ENCODE measurements around the gene ASIP. TPM values are rescaled to one million over a fixed set of nuclear protein-coding genes. Genes with fewer than 3 reads are reported as not detected.
"Not testable (repeated sequence)": the region's sequence is repeated elsewhere in the genome, so short reads cannot be mapped to it uniquely, and the experiment has no call there.

The ASIP gene
- total RNA-seq, 1 donor from 2014 or later: not detected

DNA sequence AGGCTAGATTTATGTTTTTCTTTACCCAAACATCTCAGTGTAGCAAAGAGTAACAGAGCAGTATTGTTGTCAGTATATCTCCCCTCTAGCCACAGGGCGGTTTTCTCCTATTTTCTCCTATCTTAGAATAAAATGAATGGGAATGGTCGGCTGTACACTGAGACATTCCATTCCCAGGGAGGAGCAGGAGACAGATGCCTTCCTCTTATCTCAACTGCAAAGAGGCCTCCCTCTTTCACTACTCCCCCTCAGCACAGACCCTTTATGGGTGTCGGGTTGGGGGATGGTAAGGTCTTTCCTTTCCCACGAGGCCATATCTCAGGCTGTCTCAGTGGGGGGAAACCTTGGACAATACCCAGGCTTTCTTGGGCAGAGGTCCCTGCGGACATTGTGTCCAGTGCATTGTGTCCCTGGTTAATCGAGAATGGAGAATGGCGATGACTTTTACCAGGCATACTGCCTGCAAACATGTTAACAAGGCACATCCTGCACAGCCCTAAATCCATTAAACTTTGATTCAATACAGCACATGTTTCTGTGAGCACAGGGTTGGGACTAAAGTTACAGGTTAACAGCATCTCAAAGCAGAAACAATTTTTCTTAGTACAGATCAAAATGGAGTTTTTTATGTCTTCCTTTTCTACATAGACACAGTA is 11.3 kb downstream of the ASIP start:
- intact Hi-C loops (cut with micrococcal nuclease); H3K27ac Mint-ChIP-seq; DNase-seq; H3K36me3 Mint-ChIP-seq (ENCODE audit: low read depth); H3K27me3 Mint-ChIP-seq; H3K9me3 Mint-ChIP-seq; H3K4me3 Mint-ChIP-seq: not testable (repeated sequence)
- H3K4me1 Mint-ChIP-seq: peaks cover 12% of the 10 kb centered on the region

DNA sequence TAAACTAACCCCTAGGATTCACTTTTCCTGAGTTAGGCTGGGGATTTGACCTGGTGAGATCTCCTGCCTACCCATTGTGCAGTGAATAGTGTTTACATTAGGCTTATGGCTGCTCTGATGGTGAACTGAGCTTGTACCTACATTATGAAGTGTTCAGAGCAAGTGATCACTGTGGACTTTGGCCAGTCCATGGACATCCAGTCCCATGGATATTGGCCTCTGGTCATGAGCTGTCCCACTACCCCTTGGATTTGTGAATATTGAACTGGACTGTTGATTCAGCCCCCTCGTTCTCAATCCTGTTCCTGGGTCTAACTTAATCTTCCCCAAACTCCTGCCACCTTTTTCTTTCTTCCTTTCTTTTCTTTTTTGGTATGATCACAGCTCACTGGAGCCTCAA is 13.8 kb downstream of the ASIP start:
- Mint-ChIP-seq H3K36me3 (ENCODE audit: low read depth) (no peaks in the 10 kb centered on the region), H3K27me3 (no peaks in the 10 kb centered on the region), H3K4me3 (no peak overlapping the region), H3K9me3 (no peaks in the 10 kb centered on the region), H3K4me1 (peaks cover under 1% of the 10 kb centered on the region), H3K27ac (no peak overlapping the region)
- intact Hi-C loops (cut with micrococcal nuclease): no loop called here
- no peak for DNase-seq

DNA sequence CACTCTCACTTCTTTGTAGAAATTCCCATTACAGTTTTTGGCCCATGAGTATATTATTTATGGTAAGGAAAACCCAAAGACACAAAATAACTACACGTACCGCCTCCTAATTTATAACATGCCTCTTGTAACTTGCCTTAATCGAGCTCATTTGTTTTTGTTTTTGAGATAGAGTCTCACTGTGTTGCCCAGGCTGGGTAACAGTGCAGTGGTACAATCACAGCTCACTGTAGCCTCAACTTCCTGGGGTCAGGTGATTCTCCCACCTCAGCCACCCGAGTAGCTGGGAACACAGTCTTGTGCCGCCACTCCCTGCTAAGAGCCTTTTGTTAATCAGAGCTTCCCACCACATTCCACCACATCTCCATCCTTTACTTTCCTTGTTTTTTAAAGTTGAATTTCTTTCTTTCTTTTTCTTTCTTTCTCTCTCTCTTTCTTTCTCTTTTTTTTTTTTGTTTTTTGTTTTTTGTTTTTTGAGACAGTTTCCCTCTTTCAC is 15.5 kb downstream of the ASIP start:
- Mint-ChIP-seq H3K4me3 (no peak overlapping the region), H3K27me3 (no peaks in the 10 kb centered on the region), H3K4me1 (no peaks in the 10 kb centered on the region), H3K27ac (no peak overlapping the region), H3K36me3 (ENCODE audit: low read depth) (no peaks in the 10 kb centered on the region), H3K9me3 (no peaks in the 10 kb centered on the region)
- intact Hi-C loops (cut with micrococcal nuclease): no loop called here
- no peak for DNase-seq

DNA sequence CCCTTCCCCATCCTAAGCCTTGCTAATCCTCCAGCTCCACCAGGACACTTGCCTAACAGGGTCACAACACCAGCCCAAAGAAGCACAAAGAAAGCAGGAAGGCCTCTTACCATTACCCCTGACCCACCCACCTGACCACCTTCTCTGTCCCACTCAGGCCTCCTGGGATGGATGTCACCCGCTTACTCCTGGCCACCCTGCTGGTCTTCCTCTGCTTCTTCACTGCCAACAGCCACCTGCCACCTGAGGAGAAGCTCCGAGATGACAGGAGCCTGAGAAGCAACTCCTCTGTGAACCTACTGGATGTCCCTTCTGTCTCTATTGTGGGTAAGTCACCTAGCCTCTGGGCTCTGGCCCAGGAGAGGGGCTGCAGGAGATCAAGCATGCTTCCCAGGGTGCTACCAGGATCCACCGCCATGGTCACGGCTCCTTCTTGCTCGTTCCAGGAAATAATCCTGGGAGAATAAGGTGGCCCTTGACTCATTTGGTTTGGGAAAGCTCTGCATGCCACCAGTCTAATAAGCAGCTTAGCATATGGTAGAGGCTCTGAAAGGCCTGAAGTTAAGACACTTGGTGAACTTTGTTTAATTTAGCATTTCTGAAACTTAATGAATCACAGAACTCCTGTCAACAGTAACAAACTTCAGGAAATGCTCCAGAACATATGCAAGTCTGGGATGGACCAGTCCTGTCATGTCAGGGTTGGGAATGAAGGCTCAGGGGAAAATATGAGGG is 19.2 kb downstream of the ASIP start:
- no peak for DNase-seq
- intact Hi-C loops (cut with micrococcal nuclease): no loop called here

DNA sequence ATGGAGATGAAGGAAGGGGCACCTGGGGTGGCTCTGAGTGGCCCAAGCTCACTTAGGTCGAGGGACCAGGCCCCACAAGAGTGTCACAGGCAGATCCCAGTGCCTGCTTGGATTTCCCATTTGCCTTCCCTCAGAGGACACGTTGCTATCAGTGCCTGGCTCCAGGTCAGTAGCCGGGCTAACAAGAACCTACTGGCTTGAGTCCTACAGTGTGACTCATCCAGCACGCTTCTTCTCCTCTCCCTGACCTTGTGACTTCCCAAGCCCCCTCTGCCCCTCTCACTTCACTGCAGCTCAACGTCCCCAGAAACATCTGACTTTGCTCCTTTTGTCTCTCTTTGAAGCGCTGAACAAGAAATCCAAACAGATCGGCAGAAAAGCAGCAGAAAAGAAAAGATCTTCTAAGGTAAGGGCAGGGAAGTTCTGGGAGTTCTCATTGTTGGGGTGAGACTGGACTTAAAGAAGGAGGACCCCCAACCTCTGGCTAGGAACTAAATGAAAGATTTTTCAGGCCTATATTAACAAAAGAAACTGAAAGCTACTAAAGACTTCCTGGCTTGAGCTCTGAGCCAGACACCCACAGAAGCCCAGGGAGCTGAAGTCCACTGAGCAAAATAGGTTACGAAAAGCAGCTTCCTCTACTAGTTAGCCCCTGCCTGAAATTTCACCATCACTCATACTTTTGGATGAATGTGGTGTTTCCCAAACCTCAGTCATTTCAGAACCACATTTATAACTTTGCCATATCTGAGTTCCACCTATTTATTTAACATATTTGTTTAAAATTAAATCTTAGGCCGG is 21.5 kb downstream of the ASIP start:
- Mint-ChIP-seq H3K9me3 (no peaks in the 10 kb centered on the region), H3K36me3 (ENCODE audit: low read depth) (peaks cover 2% of the 10 kb centered on the region), H3K4me1 (peaks cover 6% of the 10 kb centered on the region), H3K4me3 (no peak overlapping the region), H3K27me3 (no peaks in the 10 kb centered on the region), H3K27ac (no peak overlapping the region)
- intact Hi-C loops (cut with micrococcal nuclease): no loop called here
- no peak for DNase-seq

More for the DNA sequence above, 19.2 kb downstream of the ASIP start:
- Mint-ChIP-seq H3K27me3 (no peaks in the 10 kb centered on the region), H3K36me3 (ENCODE audit: low read depth) (peaks cover 2% of the 10 kb centered on the region), H3K4me1 (peaks cover 6% of the 10 kb centered on the region), H3K27ac (no peak overlapping the region), H3K4me3 (no peak overlapping the region), H3K9me3 (no peaks in the 10 kb centered on the region)

DNA sequence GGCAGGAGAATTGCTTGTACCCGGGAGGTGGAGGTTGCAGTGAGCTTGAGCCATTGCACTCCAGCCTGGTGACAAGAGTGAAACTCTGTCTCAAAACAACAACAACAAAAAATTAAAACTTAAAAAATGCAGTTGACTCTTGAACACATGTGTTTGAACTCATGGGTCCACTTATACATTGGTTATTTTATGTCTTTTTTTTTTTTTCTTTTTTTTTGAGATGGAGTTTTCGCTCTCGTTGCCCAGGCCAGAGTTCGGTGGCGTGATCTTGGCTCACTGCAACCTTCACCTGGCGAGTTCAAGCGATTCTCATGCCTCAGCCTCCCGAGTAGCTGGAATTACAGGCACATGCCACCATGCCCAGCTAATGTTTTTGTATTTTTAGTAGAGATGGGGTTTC is 22.2 kb downstream of the ASIP start:
- H3K27me3 Mint-ChIP-seq; H3K4me3 Mint-ChIP-seq; intact Hi-C loops (cut with micrococcal nuclease); H3K4me1 Mint-ChIP-seq; H3K27ac Mint-ChIP-seq; DNase-seq; H3K9me3 Mint-ChIP-seq; H3K36me3 Mint-ChIP-seq (ENCODE audit: low read depth): not testable (repeated sequence)

DNA sequence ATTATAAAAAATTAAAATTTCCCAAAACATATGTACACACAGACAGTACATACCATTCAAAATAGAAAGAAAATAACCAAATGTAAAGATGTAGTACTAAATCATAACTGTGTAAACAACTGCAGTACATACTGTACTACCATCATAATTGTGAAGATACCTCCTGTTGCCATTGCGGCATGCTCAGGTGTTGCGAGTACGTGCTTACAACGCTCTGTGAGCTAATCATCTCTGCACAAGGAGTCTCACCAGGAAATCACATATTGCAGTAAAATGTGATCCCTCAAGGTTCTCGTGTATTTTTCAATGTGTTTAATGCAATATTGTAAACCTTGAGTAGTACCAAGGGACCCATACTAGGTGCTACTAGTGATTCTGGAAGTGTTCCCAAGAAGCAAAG is 22.9 kb downstream of the ASIP start:
- Mint-ChIP-seq H3K27ac (no peak overlapping the region), H3K27me3 (no peaks in the 10 kb centered on the region), H3K4me3 (no peak overlapping the region), H3K4me1 (peaks cover 9% of the 10 kb centered on the region), H3K9me3 (no peaks in the 10 kb centered on the region), H3K36me3 (ENCODE audit: low read depth) (peaks cover 4% of the 10 kb centered on the region)
- intact Hi-C loops (cut with micrococcal nuclease): no loop called here
- no peak for DNase-seq

DNA sequence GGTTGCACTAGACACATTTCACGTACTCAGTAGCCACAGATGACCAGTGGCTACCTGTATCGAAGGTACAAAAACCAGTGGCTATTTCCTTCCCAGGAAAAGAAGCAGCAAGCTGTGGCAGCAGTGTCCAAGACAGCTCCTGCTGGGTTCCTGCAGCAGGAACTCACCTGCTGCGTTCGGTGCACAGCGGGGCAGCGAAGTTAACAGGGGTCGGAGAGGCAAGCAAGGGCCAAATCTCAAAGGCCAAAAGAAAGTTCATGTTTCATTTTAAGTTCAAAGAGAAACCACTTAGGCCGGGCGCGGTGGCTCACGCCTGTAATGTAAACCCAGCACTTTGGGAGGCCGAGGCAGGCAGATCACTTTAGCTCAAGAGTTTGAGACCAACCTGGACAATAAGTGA is 26.9 kb downstream of the ASIP start:
- H3K27me3 Mint-ChIP-seq: no peaks in the 10 kb centered on the region
- no peak overlapping the region for H3K27ac Mint-ChIP-seq
- H3K4me3 Mint-ChIP-seq: peak overlapping the region; percentile 43
- H3K9me3 Mint-ChIP-seq: no peaks in the 10 kb centered on the region
- peaks cover 7% of the 10 kb centered on the region for H3K36me3 Mint-ChIP-seq (ENCODE audit: low read depth)
- DNase-seq: no peak
- intact Hi-C loops (cut with micrococcal nuclease): no loop called here
- peaks cover 8% of the 10 kb centered on the region for H3K4me1 Mint-ChIP-seq

DNA sequence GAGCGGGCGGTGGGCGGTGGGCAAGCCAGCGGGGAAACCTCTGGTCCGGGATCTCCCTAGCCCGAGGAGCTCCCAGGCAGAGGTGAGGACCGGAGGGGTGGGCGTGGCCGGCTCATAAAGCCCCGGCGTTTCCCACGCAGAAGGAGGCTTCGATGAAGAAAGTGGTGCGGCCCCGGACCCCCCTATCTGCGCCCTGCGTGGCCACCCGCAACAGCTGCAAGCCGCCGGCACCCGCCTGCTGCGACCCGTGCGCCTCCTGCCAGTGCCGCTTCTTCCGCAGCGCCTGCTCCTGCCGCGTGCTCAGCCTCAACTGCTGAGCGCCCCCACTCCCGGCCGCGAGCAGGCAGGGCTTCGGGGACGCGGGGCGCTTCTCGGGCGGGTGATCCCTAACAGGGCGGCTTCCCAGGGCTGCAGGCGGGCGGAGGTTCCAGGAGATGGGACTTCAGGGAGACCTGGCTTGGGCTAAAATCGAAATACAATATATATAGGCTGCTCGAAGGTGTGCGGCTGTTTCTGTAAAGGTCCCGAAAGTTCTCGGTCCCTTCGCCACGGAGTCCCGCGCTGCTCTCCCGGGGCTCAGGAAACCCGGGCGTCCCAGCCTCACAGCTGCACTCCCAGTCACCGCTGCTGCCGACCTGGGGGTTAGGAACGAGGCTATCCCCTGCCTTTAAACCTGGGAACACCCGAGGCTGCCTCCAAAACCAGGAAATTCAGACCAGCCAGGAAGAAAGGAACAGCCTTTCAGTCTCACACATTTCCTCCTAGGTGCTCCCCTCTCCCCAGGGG is 27.8 kb downstream of the ASIP start:
- Mint-ChIP-seq H3K4me1 (peaks cover 8% of the 10 kb centered on the region), H3K4me3 (peak overlapping the region; percentile 67), H3K36me3 (ENCODE audit: low read depth) (peaks cover 13% of the 10 kb centered on the region), H3K9me3 (no peaks in the 10 kb centered on the region), H3K27ac (no peak overlapping the region), H3K27me3 (no peaks in the 10 kb centered on the region)
- peak; percentile 70 for DNase-seq
- intact Hi-C loops (cut with micrococcal nuclease): no loop called here

DNA sequence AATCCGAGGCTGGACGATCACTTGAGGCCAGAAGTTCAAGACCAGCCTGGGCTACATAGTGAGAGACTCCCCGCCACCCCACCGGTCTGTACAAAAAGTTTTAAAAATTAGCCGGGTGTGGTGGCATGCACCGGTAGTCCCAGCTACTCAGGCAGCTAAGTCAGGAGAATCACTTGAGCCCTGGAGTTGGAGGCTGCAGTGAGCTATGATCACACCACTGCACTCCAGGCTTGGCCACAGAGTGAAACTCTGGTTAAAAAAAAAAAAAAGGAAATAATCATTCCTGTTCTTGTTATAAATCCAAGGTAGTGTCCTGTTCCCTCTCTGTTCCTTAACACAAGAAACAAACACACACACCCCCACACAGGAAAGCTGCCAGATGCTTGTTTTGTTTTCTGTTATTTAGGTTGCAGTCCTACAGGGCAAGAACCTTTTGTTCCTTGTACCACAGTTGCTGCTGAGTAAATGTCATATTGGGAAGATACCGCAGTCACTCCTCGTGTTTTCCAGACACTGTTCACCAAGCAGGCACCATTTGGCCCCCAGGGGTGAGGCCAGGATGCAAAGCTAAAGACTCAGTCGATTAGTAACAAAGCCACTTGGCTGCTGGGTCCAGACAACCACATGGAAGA is 28.9 kb downstream of the ASIP start:
- no peak for DNase-seq
- intact Hi-C loops (cut with micrococcal nuclease): no loop called here
- Mint-ChIP-seq H3K27me3 (no peaks in the 10 kb centered on the region), H3K9me3 (no peaks in the 10 kb centered on the region), H3K4me3 (no peak overlapping the region), H3K4me1 (peaks cover 8% of the 10 kb centered on the region), H3K36me3 (ENCODE audit: low read depth) (peaks cover 17% of the 10 kb centered on the region), H3K27ac (no peak overlapping the region)

DNA sequence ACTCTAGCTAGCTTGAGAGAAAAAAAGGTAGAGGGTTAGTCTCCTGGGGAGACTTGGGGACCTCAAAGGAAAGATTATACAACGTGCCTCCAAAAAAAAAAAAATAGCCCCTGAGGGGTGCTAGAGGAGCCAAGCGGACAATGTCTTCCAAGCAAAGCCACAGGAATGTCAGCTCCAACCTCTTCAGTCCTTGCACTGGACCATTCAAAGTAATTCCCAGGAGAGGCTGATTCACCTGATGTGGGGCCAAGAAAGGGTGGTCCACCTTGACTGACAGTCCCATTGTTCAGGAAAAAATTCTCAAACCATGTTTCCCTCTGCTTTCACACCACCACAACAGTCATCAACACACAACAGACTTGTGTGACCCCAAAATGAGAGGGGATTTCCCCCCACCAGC is 30.7 kb downstream of the ASIP start:
- DNase-seq: no peak
- Mint-ChIP-seq H3K9me3 (no peaks in the 10 kb centered on the region), H3K4me1 (peaks cover 8% of the 10 kb centered on the region), H3K27ac (no peak overlapping the region), H3K4me3 (no peak overlapping the region), H3K27me3 (no peaks in the 10 kb centered on the region), H3K36me3 (ENCODE audit: low read depth) (peaks cover 26% of the 10 kb centered on the region)
- intact Hi-C loops (cut with micrococcal nuclease): no loop called here

DNA sequence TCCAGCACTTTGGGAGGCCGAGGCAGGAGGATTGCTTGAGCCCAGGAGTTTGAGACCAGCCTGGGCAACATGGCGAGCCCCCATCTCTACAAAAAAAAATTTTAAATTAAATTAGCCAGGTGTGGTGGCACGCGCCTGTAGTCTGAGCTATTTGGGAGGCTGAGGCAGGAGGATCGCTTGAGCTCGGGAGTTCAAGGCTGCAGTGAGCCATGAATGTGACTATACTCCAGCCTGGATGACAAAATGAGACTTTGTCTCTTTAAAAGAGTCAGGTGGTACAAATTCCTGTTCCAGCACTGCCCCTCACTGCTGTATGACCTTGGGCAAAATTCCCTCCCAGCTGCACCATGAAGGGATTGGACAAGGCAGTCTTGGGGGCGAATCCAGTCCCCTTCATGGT is 33.5 kb downstream of the ASIP start:
- DNase-seq: no peak
- Mint-ChIP-seq H3K4me3 (no peak overlapping the region), H3K36me3 (ENCODE audit: low read depth) (peaks cover 36% of the 10 kb centered on the region), H3K27me3 (no peaks in the 10 kb centered on the region), H3K27ac (no peak overlapping the region), H3K4me1 (peaks cover 2% of the 10 kb centered on the region), H3K9me3 (no peaks in the 10 kb centered on the region)
- intact Hi-C loops (cut with micrococcal nuclease): no loop called here

DNA sequence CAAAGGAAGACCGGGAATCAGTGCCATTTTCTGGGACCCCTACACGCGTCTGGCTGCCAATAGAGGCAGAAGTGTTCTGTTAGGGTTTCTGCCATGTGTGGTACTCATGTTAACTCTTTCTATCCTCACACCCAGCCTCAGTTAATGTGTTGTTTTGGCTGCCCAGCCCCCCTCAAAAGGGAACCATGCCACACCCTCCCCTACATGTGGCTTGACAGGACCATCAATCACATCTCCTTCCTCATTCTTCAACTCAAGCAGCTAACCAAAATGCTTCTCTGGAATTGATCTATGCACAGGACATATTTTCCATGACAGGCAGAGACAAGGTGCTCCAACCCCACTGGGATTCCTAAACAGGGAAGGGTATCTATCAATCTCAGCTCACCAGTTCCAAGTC is 40.0 kb downstream of the ASIP start:
- H3K4me3 Mint-ChIP-seq: no peak overlapping the region
- H3K27ac Mint-ChIP-seq: no peak overlapping the region
- no peaks in the 10 kb centered on the region for H3K27me3 Mint-ChIP-seq
- intact Hi-C loops (cut with micrococcal nuclease): no loop called here
- DNase-seq: no peak
- peaks cover 45% of the 10 kb centered on the region for H3K36me3 Mint-ChIP-seq (ENCODE audit: low read depth)
- no peaks in the 10 kb centered on the region for H3K9me3 Mint-ChIP-seq
- H3K4me1 Mint-ChIP-seq: no peaks in the 10 kb centered on the region

All from activated CD4-positive, alpha-beta T cell treated with anti-CD3 and anti-CD28 coated beads, Interleukin-2, amount 10 ng/mL, durations not matched to agents 24 days and 14 days (primary cell).